ENCODE data around the gene ZCCHC18. TPM values are rescaled to one million over a fixed set of nuclear protein-coding genes. Genes with fewer than 3 reads are reported as not detected.

Gene ZCCHC18
- polyA plus RNA-seq, 3 donors, result 4.3 to 5.1 (median 4.9) TPM

DNA sequence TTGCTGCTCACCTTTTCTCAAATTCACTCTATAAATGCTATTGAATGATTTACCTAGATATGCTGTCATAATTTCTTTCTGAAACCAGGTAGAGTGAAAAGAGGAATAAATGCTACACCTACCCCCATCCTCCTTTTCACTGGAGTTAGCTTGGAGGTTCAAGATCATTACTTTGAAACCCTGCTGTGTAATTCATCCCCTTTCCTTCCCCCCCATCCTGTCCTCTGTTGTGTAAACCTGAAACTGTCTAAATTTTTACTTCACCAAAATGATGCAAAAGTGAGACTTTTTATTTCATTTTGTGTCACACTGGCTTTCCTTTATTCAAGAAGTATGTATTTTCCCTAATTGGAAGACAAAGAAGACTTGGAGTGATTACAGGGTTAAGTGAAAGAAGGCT lies 5.4 kb downstream of the ZCCHC18 start:
- DNase-seq (ENCODE audit: extremely low read depth in 1 of 11, low read depth in 9 of 11, low spot score in 4 of 11), result no peak

DNA sequence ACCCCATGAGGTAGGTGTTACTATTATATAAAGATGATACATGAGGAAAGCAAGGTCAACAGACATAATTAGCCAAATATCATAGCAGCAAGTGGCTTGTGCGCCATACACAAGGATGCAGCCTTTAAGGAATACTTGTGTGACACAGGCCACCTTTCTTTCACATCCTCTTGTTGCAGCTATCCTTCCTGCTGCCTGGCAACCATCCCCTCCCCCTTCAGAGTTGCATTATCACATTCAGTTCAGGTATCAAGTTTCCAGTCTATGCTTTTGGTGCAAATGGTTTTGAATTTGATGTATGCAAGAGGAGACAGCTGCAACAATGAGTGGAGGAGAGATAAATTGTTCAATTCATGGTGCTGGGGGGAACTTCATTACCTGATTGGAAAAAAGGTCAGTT lies 6.4 kb downstream of the ZCCHC18 start:
- DNase-seq (ENCODE audit: extremely low read depth in 1 of 11, low read depth in 9 of 11, low spot score in 4 of 11), result no peak

DNA sequence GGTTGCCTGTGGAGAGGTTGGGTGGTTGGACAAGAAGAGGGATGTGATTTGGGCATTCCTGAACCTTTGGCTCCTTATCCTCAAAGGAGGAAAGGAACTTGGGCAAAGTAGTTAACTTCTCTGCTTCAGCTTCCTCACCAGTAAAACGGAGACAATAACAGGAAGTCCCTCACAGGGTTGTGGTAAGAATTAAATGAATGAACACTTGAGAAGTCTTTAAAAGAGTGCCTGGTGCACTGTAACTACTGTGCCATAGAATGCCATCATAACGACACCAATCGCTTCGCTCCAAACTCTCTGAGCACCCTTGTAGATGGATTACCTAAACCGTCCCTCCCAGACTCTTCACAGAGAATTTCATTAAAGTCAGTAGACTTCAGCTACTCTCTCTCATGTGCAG lies 10.5 kb downstream of the ZCCHC18 start:
- DNase-seq (ENCODE audit: extremely low read depth in 1 of 11, low read depth in 9 of 11, low spot score in 4 of 11), result no peak

DNA sequence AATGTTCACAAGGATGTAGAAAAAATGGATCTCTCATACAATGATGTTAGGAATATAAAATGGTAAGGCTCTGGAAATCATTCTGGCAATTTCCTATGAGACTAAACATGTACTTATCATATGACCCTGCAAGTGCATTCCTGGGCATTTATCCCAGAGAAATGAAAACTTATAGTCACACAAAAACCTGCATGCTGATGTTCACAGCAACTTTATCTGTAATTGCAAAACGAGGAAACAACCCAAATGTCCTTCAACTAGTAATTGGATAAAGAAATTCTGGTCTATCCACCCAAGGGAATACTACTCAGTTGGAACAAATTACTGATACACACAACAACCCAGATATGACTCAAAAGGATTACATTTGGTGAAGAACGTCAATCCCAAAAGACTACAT lies 14.5 kb downstream of the ZCCHC18 start:
- no peak for DNase-seq (ENCODE audit: extremely low read depth in 1 of 11, low read depth in 9 of 11, low spot score in 4 of 11)

DNA sequence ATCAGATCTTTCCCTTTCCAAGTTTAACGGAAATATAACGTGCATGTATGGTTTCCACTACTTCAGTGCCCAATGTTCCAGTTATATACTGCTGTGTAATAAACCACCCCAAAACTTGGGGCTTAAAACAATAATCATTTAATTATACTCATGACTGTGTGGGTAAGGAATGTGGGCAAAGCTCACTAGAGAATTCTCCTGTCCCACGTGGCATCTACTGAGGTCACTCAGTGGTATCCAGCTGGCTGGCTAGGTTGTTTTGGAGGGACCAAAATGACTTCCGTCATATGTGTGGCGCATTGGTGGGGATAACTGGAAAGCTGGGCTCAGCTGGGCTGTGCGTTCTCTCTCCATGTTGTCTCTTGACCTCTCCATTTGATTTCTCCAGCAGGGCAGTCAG lies 18.5 kb downstream of the ZCCHC18 start:
- no peak for DNase-seq (ENCODE audit: extremely low read depth in 1 of 11, low read depth in 9 of 11, low spot score in 4 of 11)

DNA sequence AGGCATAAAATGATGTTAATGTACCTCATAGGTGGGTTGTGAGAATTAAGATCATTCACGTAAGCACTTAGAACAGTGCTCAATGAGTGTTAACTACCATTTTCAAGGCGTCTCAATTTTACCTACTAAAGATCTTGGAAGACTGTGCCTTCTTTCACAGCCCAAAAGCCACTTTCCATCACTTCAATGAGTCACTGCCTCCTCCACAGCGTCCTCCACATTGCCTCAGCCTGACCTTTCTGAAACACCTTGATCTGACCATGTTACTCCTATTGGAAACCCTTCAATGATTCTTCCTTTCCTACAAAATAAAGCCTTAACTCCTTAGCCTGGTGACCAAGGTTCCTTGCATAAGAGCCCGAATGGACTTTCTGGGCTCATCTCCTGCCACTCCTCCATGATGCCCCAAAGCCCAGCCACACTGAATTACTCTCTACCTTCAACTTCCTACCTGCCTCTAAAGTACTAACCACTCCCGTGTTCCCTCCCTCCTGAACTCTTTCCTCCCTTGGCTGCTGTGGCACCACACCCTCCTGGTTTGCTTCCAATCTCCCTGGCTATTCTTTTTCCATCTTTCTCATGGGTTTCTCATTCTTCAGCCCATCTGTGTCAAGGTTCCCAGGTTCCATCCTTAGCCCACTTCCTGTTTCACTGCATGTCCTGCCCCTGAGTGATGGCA lies 22.4 kb downstream of the ZCCHC18 start:
- DNase-seq (ENCODE audit: extremely low read depth in 1 of 11, low read depth in 9 of 11, low spot score in 4 of 11), result no peak

DNA sequence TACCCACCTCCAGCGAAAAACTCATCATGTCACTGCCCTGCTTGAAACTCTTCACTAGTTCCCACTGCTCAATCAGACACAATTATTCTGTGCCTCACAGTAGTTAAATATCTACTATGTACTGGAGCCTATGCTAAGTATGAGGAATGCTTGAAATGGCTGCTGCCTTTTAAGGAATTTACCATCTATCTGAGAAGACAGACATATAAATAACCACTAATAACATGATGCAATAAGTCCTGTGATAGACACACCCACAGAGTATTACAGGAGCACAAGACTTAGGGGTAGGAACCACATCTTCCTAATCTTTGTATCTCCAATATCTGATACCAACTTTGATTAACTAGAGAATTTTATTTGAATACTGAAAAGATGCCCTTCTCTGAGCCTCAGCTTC lies 23.4 kb downstream of the ZCCHC18 start:
- DNase-seq (ENCODE audit: extremely low read depth in 1 of 11, low read depth in 9 of 11, low spot score in 4 of 11), result no peak

DNA sequence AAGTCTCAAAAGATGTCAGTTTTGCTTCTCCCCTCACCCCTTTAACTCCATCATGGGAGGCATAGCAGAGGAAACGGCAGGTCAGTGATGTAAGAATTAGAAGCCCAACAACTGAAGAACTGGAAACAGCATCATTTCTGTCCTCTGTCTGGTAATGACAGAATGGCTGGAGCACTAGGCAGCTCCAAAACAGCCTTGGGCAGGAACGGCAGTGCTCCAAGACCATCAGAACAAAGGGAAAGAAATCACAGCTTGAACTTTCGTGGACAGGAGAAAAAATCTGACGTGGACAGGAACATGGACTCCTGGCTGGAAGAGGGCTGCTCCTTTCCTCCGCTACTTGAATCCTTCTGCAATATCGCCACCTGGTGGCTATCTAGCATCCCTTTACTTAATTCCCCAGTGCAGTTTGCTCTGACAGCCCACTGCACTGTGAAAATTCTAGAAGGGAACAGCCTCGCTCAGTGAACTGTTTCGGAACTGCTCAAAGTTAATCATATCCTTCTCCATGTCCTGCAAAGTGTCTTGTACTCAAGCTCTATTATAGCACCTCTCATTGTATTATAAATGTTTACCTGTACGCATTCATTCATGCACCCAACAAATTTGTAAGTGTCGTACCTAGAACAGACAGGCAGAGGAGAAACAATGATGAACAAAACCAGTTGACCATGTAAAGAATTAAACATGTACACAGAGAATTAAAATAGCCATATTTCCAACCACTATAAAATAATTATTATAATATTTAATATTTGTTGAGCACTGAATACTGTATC lies 24.1 kb downstream of the ZCCHC18 start:
- peak in 9 of 11 donors; percentile 67 to 89 (median 77) for DNase-seq (ENCODE audit: extremely low read depth in 1 of 11, low read depth in 9 of 11, low spot score in 4 of 11)

DNA sequence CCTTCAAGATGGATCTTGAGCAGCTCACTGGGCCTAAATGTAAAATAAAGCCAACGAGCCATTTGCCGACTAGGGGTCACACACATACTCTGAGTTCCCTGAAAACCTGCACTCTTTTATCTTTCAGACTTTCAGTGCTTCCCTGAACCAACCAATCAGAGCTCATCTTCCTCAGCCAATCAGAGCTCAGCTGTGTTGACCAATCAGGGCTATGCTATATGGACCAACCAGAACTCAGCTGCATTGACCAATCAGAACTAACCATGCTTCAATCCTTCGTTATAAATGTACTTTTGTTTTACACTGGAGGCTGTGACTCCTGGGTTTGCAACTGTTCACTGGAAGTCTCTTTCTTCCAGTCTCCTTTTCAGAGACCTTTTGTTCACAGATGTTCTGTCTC lies 25.2 kb downstream of the ZCCHC18 start:
- no peak for DNase-seq (ENCODE audit: extremely low read depth in 1 of 11, low read depth in 9 of 11, low spot score in 4 of 11)

DNA sequence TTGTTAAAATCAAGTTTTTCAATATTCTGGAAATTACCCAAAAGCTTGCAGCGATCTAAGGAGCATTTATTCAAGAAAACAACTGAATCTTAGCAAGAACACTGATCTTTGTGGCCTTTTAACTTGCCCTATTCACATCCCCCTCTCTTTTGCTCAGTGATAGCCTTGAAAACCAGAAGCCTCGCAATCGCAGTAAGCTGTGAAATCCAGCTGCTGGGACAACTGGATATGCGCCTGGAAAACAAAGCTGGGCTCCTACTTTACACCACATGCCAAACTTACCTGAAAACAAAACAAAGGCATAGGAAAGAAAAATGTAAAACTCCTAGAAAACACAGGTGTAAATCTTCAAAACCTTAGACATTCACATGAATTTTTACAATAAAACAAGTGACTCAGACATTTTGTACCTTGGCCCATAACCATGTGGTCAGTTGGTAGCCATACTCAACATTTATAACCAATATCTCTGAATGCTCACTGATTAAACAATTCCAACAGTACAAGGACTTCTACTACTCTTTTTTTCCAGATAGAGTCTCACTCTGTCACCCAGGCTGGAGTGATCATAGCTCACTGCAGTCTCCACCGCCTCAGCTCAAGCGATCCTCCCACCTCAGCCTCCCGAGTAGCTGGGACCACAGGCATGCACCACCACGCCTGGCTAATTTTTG lies 28.9 kb downstream of the ZCCHC18 start:
- DNase-seq (ENCODE audit: extremely low read depth in 1 of 11, low read depth in 9 of 11, low spot score in 4 of 11), result no peak

DNA sequence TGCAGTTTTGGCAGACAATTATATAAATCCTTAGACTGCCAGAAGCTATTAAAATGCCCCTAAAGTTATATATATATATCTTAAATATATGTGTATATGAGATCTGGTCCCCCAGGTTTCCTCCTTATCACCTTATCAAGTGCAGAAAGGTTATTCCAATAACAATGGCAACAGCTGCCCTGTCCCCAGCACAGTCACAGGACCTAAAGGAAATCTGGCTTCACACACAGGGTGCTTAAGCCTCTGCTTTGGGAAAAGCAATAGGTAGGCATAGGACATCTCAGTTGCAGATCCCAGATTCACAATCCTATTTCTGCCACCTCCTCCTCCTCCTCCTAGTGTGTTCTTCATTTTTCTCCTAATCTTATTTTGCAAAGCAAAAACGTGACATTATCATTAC lies 38.7 kb downstream of the ZCCHC18 start:
- DNase-seq (ENCODE audit: extremely low read depth in 1 of 11, low read depth in 9 of 11, low spot score in 4 of 11), result no peak

DNA sequence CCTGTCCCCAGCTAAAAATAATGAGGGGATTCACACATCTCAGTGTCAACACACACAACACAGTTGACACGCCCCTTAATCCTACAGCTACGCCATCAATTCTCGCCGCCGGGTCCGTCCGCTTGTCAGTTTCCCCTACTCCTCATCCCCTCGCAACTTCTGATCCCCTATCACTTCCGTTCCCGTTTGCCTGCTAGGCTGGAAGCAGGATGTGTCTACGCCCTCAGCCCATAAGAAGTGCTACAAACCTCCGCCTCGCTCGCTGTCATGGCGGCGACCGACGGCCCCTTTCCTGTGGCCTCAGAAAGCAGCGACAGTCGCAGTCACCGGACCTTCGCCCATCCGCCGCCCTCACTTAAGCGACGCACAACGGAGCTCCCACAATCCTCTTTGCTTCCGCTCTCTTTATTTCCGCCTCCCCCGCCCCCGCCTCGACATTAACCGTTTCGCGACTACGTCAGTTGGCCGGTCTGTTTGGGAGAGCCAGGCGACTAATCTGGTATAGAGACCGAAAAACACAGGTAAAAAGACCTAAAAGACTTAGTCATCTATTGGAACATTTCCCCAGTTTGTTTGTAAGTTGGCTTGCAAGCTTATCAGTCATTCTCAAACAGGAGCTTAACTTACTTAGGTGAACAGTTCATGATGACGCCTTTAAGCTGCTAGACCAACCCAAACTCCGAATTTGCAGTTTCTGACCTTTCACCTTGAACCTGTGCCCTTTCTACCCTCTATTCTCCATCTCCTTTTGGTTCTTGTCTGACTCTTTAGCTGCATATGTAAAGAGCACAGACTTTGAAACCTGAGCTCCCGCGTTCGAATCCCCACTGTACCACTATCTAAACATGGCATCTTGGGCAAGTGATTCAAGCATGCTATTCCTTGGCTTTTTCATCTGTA lies 44.6 kb downstream of the ZCCHC18 start, which contains the start of gene SLC25A53:
Gene SLC25A53 (minus strand): TSS at position 380 of the 900 bp plus-strand sequence. CDS start 51,752 bp downstream, outside the sequence.
- peak; percentile 48 to 79 (median 69) for DNase-seq (ENCODE audit: extremely low read depth in 1 of 11, low read depth in 9 of 11, low spot score in 4 of 11)

Other genes with a start within 250 kb of the ZCCHC18 start
- gene TMSB15B, start 149.9 kb upstream of the ZCCHC18 start, polyA plus RNA-seq (ENCODE audit: insufficient read length in 3 of 3), result 10 to 100 TPM; 18.9 to 30.0 (median 22.6) TPM
- not detected for gene H2BW1, start 98.8 kb upstream of the ZCCHC18 start, polyA plus RNA-seq (ENCODE audit: insufficient read length in 3 of 3)
- gene H2BW2, start 72.6 kb upstream of the ZCCHC18 start, polyA plus RNA-seq (ENCODE audit: insufficient read length in 3 of 3), result under 1 TPM; 0.37 to 0.98 (median 0.91) TPM
- 10 to 100 TPM; 10.3 to 16.7 (median 13.7) TPM for gene TMSB15C, start 36.3 kb upstream of the ZCCHC18 start, polyA plus RNA-seq (ENCODE audit: insufficient read length in 3 of 3)
- gene SLC25A53, start 44.5 kb downstream of the ZCCHC18 start, polyA plus RNA-seq (ENCODE audit: insufficient read length in 3 of 3), result 10 to 100 TPM in 2 of 3 donors, 1 to 10 TPM in 1; 9.7 to 13.8 (median 10.1) TPM
- gene FAM199X, start 53.9 kb downstream of the ZCCHC18 start, polyA plus RNA-seq (ENCODE audit: insufficient read length in 3 of 3), result 10 to 100 TPM; 36.3 to 43.1 (median 41.8) TPM
- not detected for gene ESX1, start 142.4 kb downstream of the ZCCHC18 start, polyA plus RNA-seq (ENCODE audit: insufficient read length in 3 of 3)